Measurements from ENCODE around the gene SIRT4. TPM values are rescaled to one million over a fixed set of nuclear protein-coding genes. Genes with fewer than 3 reads are reported as not detected.

Gene SIRT4
- total and polyA plus RNA-seq, 2 donors = 2.8 TPM

DNA sequence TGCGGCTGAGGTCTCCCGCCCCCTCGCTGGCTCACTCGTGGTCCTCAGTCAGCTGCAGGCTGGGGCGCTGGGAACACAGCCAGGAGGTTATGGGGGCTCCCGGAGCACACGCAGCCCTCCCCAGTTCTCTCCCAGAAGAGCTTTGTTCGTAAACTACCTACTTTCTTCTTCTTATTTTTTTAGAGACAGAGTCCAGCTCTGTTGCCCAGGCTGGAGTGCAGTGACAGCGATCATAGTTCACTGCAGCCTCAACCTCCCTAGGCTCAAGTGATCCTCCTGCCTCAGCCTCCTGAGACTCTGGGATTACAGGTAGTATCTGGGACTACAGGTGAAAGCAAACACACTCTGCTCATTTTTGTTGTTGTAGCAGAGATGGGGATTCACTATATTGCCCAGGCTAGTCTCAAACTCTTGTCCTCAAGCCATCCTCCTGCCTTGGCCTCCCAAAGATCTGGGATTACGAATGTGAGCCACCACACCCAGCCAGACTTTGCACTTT is 41.0 kb downstream of the SIRT4 start:
- no peaks in the 10 kb centered on the region for H3K36me3 ChIP-seq (ENCODE audit: control insufficient read depth in 2 of 2, insufficient read depth in 2 of 2, low read length in 1 of 2)
- H3K9me3 ChIP-seq (ENCODE audit: control insufficient read depth in 2 of 2, insufficient read depth in 1 of 2, low read length in 1 of 2) = no peaks in the 10 kb centered on the region
- 74% methylated on average over 10 of the region's 10 CpGs for WGBS
- H3K27ac ChIP-seq (ENCODE audit: low read depth in 1 of 2, low read length in 1 of 2) = no peak overlapping the region
- peaks cover 0 to 13% of the 10 kb centered on the region in 2 donors for H3K27me3 ChIP-seq (ENCODE audit: control insufficient read depth in 2 of 2, insufficient read depth in 1 of 2, low read length in 1 of 2)
- no peak for DNase-seq (ENCODE audit: low read depth in 6 of 9, low spot score in 9 of 9)
- H3K4me1 ChIP-seq (ENCODE audit: control insufficient read depth in 2 of 2, insufficient read depth in 2 of 2, low read length in 2 of 2) = no peaks in the 10 kb centered on the region
- no peak overlapping the region for H3K4me3 ChIP-seq (ENCODE audit: low read length in 2 of 2)

DNA sequence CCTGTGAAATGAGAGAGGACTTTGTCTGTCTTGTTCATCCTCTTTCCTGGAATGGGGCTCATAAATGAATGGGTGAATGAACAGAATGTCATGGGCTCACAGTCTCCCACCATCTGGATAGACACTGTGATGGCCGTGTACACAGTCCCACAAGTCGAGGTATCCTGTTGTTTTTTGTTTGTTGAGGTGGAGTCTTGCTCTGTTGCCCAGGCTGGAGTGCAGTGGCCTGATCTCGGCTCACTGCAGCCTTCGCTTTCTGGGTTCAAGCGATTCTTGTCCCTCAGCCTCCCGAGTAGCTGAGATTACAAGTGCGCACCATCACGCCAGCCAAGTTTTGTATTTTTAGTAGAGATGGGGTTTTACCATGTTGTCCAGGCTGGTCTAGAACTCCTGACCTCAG is 41.6 kb downstream of the SIRT4 start:
- H3K4me3 ChIP-seq (ENCODE audit: low read length in 2 of 2) = no peak overlapping the region
- DNase-seq (ENCODE audit: low read depth in 6 of 9, low spot score in 9 of 9) = no peak
- no peak overlapping the region for H3K27ac ChIP-seq (ENCODE audit: low read depth in 1 of 2, low read length in 1 of 2)
- H3K36me3 ChIP-seq (ENCODE audit: control insufficient read depth in 2 of 2, insufficient read depth in 2 of 2, low read length in 1 of 2) = no peaks in the 10 kb centered on the region
- H3K9me3 ChIP-seq (ENCODE audit: control insufficient read depth in 2 of 2, insufficient read depth in 1 of 2, low read length in 1 of 2) = no peaks in the 10 kb centered on the region
- 97% methylated on average over 8 of the region's 8 CpGs for WGBS
- H3K4me1 ChIP-seq (ENCODE audit: control insufficient read depth in 2 of 2, insufficient read depth in 2 of 2, low read length in 2 of 2) = no peaks in the 10 kb centered on the region
- H3K27me3 ChIP-seq (ENCODE audit: control insufficient read depth in 2 of 2, insufficient read depth in 1 of 2, low read length in 1 of 2) = peaks cover 0 to 13% of the 10 kb centered on the region in 2 donors

DNA sequence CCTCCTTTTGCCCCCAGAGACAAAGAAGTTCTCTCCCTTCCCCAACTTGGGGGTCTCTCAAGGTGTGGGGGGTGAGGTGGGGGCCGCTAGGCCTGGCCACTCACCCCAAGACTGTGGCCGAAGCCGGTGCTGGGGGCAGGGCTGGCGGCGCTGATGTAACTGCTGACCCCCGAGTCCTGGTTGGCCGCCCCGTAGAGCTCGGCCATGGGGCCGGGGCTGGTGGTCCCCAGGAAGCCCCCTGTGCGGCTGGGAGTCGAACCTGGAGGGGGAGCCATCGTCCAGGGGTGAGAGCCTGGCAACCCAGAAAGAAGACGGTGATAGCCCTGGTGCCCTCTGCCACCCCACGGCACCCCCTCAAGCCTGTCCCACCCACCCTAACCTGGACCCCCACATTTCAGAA is 43.9 kb downstream of the SIRT4 start:
- H3K4me3 ChIP-seq (ENCODE audit: low read length in 2 of 2) = no peak overlapping the region
- WGBS = 93% methylated on average over 15 of the region's 15 CpGs
- H3K4me1 ChIP-seq (ENCODE audit: control insufficient read depth in 2 of 2, insufficient read depth in 2 of 2, low read length in 2 of 2) = no peaks in the 10 kb centered on the region
- H3K36me3 ChIP-seq (ENCODE audit: control insufficient read depth in 2 of 2, insufficient read depth in 2 of 2, low read length in 1 of 2) = no peaks in the 10 kb centered on the region
- H3K27me3 ChIP-seq (ENCODE audit: control insufficient read depth in 2 of 2, insufficient read depth in 1 of 2, low read length in 1 of 2) = peaks cover 0 to 16% of the 10 kb centered on the region in 2 donors
- no peaks in the 10 kb centered on the region for H3K9me3 ChIP-seq (ENCODE audit: control insufficient read depth in 2 of 2, insufficient read depth in 1 of 2, low read length in 1 of 2)
- no peak overlapping the region for H3K27ac ChIP-seq (ENCODE audit: low read depth in 1 of 2, low read length in 1 of 2)
- no peak for DNase-seq (ENCODE audit: low read depth in 6 of 9, low spot score in 9 of 9)

DNA sequence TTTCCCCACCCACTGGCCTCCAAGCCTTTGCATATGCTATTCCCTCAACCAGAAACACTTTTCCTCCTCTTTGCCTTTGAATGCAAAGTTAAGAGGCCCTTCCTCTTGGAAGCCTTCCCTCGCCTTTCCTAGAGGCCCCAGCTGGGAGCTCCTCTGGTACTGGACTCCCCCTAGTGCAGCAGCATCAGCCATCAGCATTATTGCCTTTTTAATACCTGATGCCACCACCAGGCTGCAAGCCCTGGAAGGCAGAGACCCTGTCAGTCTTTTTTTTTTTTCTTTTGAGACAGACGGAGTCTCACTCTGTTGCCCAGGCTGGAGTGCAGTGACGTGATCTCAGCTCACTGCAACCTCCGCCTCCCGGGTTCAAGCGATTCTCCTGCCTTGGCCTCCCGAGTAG is 44.6 kb downstream of the SIRT4 start:
- Histone ChIP-seq H3K4me1 (ENCODE audit: control insufficient read depth in 2 of 2, insufficient read depth in 2 of 2, low read length in 2 of 2) (no peaks in the 10 kb centered on the region), H3K9me3 (ENCODE audit: control insufficient read depth in 2 of 2, insufficient read depth in 1 of 2, low read length in 1 of 2) (no peaks in the 10 kb centered on the region), H3K27me3 (ENCODE audit: control insufficient read depth in 2 of 2, insufficient read depth in 1 of 2, low read length in 1 of 2) (peaks cover 0 to 20% of the 10 kb centered on the region in 2 donors), H3K27ac (ENCODE audit: low read depth in 1 of 2, low read length in 1 of 2) (no peak overlapping the region), H3K36me3 (ENCODE audit: control insufficient read depth in 2 of 2, insufficient read depth in 2 of 2, low read length in 1 of 2) (no peaks in the 10 kb centered on the region), H3K4me3 (ENCODE audit: low read length in 2 of 2) (no peak overlapping the region)
- WGBS = 94% methylated on average over 7 of the region's 7 CpGs
- DNase-seq (ENCODE audit: low read depth in 6 of 9, low spot score in 9 of 9) = no peak

DNA sequence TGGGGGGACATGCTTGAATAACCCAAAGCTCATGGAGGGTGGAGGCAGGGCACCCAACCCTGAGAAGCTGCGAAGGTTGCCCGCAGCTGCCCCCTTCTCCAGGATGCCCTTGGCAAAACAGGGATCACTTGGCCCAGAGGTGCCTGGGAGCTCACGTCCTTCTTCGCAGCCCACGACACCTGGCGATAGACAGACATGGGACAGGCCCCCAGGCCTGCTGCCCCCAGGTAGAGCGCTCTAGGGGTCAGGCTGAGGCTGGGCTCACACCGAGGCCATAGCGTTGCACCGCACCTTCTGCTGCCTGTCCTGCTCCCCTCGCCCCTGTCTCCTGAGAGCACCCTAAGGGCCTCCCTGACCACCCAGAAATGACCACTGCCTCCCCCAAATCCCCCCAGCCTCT is 45.6 kb downstream of the SIRT4 start:
- Histone ChIP-seq H3K9me3 (ENCODE audit: control insufficient read depth in 2 of 2, insufficient read depth in 1 of 2, low read length in 1 of 2) (no peaks in the 10 kb centered on the region), H3K36me3 (ENCODE audit: control insufficient read depth in 2 of 2, insufficient read depth in 2 of 2, low read length in 1 of 2) (no peaks in the 10 kb centered on the region), H3K27ac (ENCODE audit: low read depth in 1 of 2, low read length in 1 of 2) (no peak overlapping the region), H3K4me1 (ENCODE audit: control insufficient read depth in 2 of 2, insufficient read depth in 2 of 2, low read length in 2 of 2) (no peaks in the 10 kb centered on the region), H3K27me3 (ENCODE audit: control insufficient read depth in 2 of 2, insufficient read depth in 1 of 2, low read length in 1 of 2) (peaks cover 0 to 17% of the 10 kb centered on the region in 2 donors), H3K4me3 (ENCODE audit: low read length in 2 of 2) (no peak overlapping the region)
- no peak for DNase-seq (ENCODE audit: low read depth in 6 of 9, low spot score in 9 of 9)
- WGBS = 96% methylated on average over 11 of the region's 11 CpGs

DNA sequence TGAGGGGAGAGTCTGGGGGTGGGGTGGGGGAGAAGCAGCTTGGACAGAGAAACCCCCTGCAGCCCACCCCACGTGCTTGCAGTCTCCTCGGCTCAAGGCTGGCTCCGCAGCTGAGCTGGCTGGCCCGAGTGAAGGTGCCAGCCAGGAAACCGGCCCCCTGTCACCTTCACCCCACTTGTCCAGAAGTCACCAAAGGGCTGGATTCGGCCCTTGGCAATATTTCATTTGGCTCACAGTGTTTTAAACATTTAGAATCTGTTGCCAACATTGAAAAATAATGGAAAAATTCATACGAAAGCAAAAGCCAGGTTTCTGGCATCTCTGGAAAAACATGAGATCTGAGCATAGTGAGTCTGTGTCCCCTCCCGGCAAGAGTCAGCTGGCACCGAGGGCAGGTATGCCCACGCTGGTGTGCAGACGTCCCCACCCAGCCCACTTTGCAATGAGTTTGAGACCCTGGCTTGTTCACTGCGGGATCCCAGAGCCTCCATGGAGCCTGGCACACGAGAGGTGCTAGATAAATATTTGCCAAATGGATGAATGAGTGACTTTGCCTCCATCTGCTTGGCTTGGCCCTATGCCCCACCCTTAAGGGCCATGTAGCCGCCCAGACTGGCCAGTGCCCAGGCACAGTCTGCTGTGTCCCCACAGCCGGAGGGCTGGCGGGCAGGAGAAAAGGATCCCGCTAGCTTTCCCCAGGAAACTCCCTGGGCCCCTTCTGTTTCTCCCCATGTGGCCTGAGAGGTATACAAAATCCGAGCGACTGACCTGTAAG is 48.6 kb downstream of the SIRT4 start:
- no peaks in the 10 kb centered on the region for H3K9me3 ChIP-seq (ENCODE audit: control insufficient read depth in 2 of 2, insufficient read depth in 1 of 2, low read length in 1 of 2)
- H3K27me3 ChIP-seq (ENCODE audit: control insufficient read depth in 2 of 2, insufficient read depth in 1 of 2, low read length in 1 of 2) = peaks cover 0 to 14% of the 10 kb centered on the region in 2 donors
- no peak for DNase-seq (ENCODE audit: low read depth in 6 of 9, low spot score in 9 of 9)
- no peaks in the 10 kb centered on the region for H3K36me3 ChIP-seq (ENCODE audit: control insufficient read depth in 2 of 2, insufficient read depth in 2 of 2, low read length in 1 of 2)
- no peak overlapping the region for H3K27ac ChIP-seq (ENCODE audit: low read depth in 1 of 2, low read length in 1 of 2)
- 91% methylated on average over 19 of the region's 19 CpGs for WGBS
- no peak overlapping the region for H3K4me3 ChIP-seq (ENCODE audit: low read length in 2 of 2)
- no peaks in the 10 kb centered on the region for H3K4me1 ChIP-seq (ENCODE audit: control insufficient read depth in 2 of 2, insufficient read depth in 2 of 2, low read length in 2 of 2)

DNA sequence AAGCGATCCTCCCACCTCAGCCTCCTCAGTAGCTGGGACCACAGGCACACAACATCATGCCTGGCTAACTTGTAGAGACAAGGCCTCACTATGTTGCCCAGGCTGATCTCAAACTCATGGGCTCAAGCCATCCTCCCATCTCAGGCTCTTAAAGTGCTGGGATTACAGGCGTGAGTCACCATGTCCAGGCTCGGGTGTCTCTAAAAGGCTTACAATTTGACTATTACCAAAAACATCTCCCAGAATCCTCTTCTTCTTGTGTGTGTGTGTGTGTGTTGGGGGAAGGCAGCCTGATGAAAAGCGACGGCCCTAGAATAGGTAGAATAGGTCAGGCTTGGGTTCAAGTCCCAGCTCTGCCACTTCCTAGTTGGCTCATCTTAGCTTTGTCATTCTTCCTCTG is 50.0 kb downstream of the SIRT4 start:
- H3K27ac ChIP-seq (ENCODE audit: low read depth in 1 of 2, low read length in 1 of 2) = no peak overlapping the region
- H3K4me1 ChIP-seq (ENCODE audit: control insufficient read depth in 2 of 2, insufficient read depth in 2 of 2, low read length in 2 of 2) = no peaks in the 10 kb centered on the region
- 91% methylated on average over 5 of the region's 5 CpGs for WGBS
- peaks cover 0 to 4% of the 10 kb centered on the region in 2 donors for H3K9me3 ChIP-seq (ENCODE audit: control insufficient read depth in 2 of 2, insufficient read depth in 1 of 2, low read length in 1 of 2)
- peaks cover 0 to 16% of the 10 kb centered on the region in 2 donors for H3K27me3 ChIP-seq (ENCODE audit: control insufficient read depth in 2 of 2, insufficient read depth in 1 of 2, low read length in 1 of 2)
- H3K4me3 ChIP-seq (ENCODE audit: low read length in 2 of 2) = no peak overlapping the region
- DNase-seq (ENCODE audit: low read depth in 6 of 9, low spot score in 9 of 9) = no peak
- no peaks in the 10 kb centered on the region for H3K36me3 ChIP-seq (ENCODE audit: control insufficient read depth in 2 of 2, insufficient read depth in 2 of 2, low read length in 1 of 2)

DNA sequence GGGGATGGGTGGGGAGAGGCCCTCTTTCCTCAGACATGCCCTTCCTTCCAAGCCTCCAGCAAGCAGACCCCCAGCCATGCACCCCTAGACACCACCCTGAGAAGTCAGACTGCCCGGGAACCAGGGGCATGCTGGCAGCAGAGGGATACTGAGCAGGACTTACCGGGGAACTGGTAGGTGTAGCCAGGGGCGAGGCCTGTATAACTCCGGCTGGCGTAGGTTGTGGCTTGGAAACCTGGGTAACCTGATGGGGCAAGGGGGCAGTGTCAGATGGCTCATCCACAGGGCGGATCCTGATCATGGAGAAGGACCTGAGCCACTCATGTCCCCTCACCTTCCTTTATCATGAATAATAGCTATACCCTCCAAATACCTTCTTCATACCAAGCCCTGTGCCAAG is 51.0 kb downstream of the SIRT4 start:
- WGBS = 96% methylated on average over 6 of the region's 6 CpGs
- Histone ChIP-seq H3K9me3 (ENCODE audit: control insufficient read depth in 2 of 2, insufficient read depth in 1 of 2, low read length in 1 of 2) (peaks cover 0 to 4% of the 10 kb centered on the region in 2 donors), H3K4me3 (ENCODE audit: low read length in 2 of 2) (no peak overlapping the region), H3K27me3 (ENCODE audit: control insufficient read depth in 2 of 2, insufficient read depth in 1 of 2, low read length in 1 of 2) (peaks cover 0 to 21% of the 10 kb centered on the region in 2 donors), H3K36me3 (ENCODE audit: control insufficient read depth in 2 of 2, insufficient read depth in 2 of 2, low read length in 1 of 2) (no peaks in the 10 kb centered on the region), H3K27ac (ENCODE audit: low read depth in 1 of 2, low read length in 1 of 2) (no peak overlapping the region), H3K4me1 (ENCODE audit: control insufficient read depth in 2 of 2, insufficient read depth in 2 of 2, low read length in 2 of 2) (no peaks in the 10 kb centered on the region)
- DNase-seq (ENCODE audit: low read depth in 6 of 9, low spot score in 9 of 9) = no peak

DNA sequence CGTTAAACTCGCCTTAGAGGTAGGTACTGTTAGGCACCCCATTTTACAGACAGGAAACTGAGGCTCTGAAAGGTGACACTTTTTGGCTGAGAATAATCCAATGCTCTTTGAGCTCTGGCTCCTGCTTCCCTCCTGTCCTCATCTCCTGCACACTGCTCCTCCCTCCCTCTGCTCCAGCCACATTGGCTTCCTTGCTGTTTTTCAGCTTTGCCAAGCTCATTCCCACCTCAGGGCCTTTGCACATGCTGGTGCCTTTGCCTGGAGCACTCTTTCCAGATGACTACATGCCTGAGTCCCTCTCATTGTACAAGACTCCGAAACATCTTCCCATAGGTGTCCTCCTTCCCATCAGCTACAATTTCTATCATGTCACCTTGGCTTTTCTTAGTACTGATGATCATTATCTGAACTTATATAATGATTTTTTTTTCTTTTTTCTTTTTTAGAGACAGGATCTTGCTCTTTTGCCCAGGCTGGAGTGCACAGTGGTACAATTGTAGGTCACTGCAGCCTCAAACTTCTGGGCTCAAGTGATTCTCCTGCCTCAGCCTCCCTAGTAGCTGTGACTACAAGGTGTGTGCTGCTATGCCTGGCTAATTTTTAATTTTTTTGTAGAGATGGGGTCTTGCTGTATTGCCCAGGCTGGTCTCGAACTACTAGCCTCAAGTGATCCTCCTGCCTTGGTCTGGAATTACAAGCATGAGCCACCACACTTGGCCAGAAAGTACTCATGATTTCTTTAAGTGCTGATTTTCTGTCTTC is 51.6 kb downstream of the SIRT4 start:
- no peak for DNase-seq (ENCODE audit: low read depth in 6 of 9, low spot score in 9 of 9)
- Histone ChIP-seq H3K4me1 (ENCODE audit: control insufficient read depth in 2 of 2, insufficient read depth in 2 of 2, low read length in 2 of 2) (no peaks in the 10 kb centered on the region), H3K9me3 (ENCODE audit: control insufficient read depth in 2 of 2, insufficient read depth in 1 of 2, low read length in 1 of 2) (peaks cover 0 to 4% of the 10 kb centered on the region in 2 donors), H3K36me3 (ENCODE audit: control insufficient read depth in 2 of 2, insufficient read depth in 2 of 2, low read length in 1 of 2) (no peaks in the 10 kb centered on the region), H3K4me3 (ENCODE audit: low read length in 2 of 2) (no peak overlapping the region), H3K27ac (ENCODE audit: low read depth in 1 of 2, low read length in 1 of 2) (no peak overlapping the region), H3K27me3 (ENCODE audit: control insufficient read depth in 2 of 2, insufficient read depth in 1 of 2, low read length in 1 of 2) (peaks cover 0 to 27% of the 10 kb centered on the region in 2 donors)
- WGBS = 95% methylated on average over 4 of the region's 4 CpGs

Measured in thymus (tissue), 11 donors.